Parathyroid adenoma (tissue), 2 donors: Measurements from ENCODE around the gene VOPP1.

Experiments
- H2AFZ ChIP-seq: fragments of 300-600 bp; sonication (generic); one replicate; pipeline ENCODE4 v1.7.0; 2017; ENCODE audit warnings: antibody characterized with exemption, mild to moderate bottlenecking
- H3K27ac ChIP-seq: fragments of 300-600 bp; sonication (generic); one replicate; pipeline ENCODE4 v1.7.0; 2017
- H3K27me3 ChIP-seq: fragments of 300-600 bp; sonication (generic); one replicate; pipeline ENCODE4 v1.7.0; 2017; ENCODE audit warnings: low read length; ENCODE audit not compliant: control insufficient read depth, insufficient read depth
- H3K36me3 ChIP-seq: fragments of 300-600 bp; sonication (generic); one replicate; pipeline ENCODE4 v1.7.0; 2017; ENCODE audit warnings: low read length; ENCODE audit not compliant: control insufficient read depth, insufficient read depth
- H3K4me1 ChIP-seq: fragments of 300-600 bp; sonication (generic); one replicate; pipeline ENCODE4 v1.7.0; 2017; ENCODE audit warnings: control low read depth
- H3K4me2 ChIP-seq: fragments of 300-600 bp; sonication (generic); one replicate; pipeline ENCODE4 v1.7.0; 2017; ENCODE audit warnings: low read length
- H3K4me3 ChIP-seq: fragments of 300-600 bp; sonication (generic); one replicate; pipeline ENCODE4 v1.7.0; 2017; ENCODE audit warnings: low read depth, low read length
- H3K79me2 ChIP-seq: fragments of 300-600 bp; sonication (generic); one replicate; pipeline ENCODE4 v1.7.0; 2017; ENCODE audit warnings: control low read depth
- H3K9ac ChIP-seq: fragments of 300-600 bp; sonication (generic); one replicate; pipeline ENCODE4 v1.7.0; 2017; ENCODE audit warnings: mild to moderate bottlenecking
- H3K9me3 ChIP-seq: fragments of 300-600 bp; sonication (generic); one replicate; pipeline ENCODE4 v1.7.0; 2017; ENCODE audit warnings: low read length; ENCODE audit not compliant: control insufficient read depth
- CTCF ChIP-seq: fragments of 300-600 bp; sonication (generic); IDR thresholded peaks from one replicate; pipeline ENCODE4 v1.7.0; 2017; ENCODE audit warnings: antibody characterized with exemption, mild to moderate bottlenecking
- donor health status: primary hyperparathyroidism.

The VOPP1 gene

GRCh38 chr7:55493408-55493807, 78.9 kb downstream of the VOPP1 start:
- Histone ChIP-seq H3K9ac (no peak overlapping the region), H3K36me3 (no peaks in the 10 kb centered on the region), H3K27ac (no peak overlapping the region), H3K4me2 (no peak overlapping the region), H3K4me1 (no peaks in the 10 kb centered on the region), H3K9me3 (no peaks in the 10 kb centered on the region), H2AFZ (no peak overlapping the region), H3K79me2 (no peaks in the 10 kb centered on the region), H3K27me3 (no peaks in the 10 kb centered on the region), H3K4me3 (no peak overlapping the region)
- no peak for TF ChIP-seq CTCF

GRCh38 chr7:55491346-55491745, 81.0 kb downstream of the VOPP1 start:
- Histone ChIP-seq H3K4me3 (no peak overlapping the region), H3K4me2 (no peak overlapping the region), H3K27ac (no peak overlapping the region), H3K4me1 (no peaks in the 10 kb centered on the region), H3K9ac (no peak overlapping the region), H3K9me3 (no peaks in the 10 kb centered on the region), H2AFZ (no peak overlapping the region), H3K36me3 (no peaks in the 10 kb centered on the region), H3K79me2 (no peaks in the 10 kb centered on the region), H3K27me3 (no peaks in the 10 kb centered on the region)
- no peak for TF ChIP-seq CTCF

GRCh38 chr7:55490099-55490498, 82.2 kb downstream of the VOPP1 start:
- Histone ChIP-seq H3K27ac (no peak overlapping the region), H3K4me1 (no peaks in the 10 kb centered on the region), H3K79me2 (no peaks in the 10 kb centered on the region), H3K27me3 (no peaks in the 10 kb centered on the region), H3K9ac (no peak overlapping the region), H2AFZ (no peak overlapping the region), H3K36me3 (no peaks in the 10 kb centered on the region), H3K4me3 (no peak overlapping the region), H3K9me3 (no peaks in the 10 kb centered on the region), H3K4me2 (no peak overlapping the region)
- no peak for TF ChIP-seq CTCF

- no peak overlapping the region for H3K27ac ChIP-seq
- TF ChIP-seq CTCF: no peak
- no peak overlapping the region for H2AFZ ChIP-seq
- H3K4me2 ChIP-seq: no peak overlapping the region
- no peaks in the 10 kb centered on the region for H3K9me3 ChIP-seq
- H3K4me3 ChIP-seq: no peak overlapping the region
- H3K4me1 ChIP-seq: no peaks in the 10 kb centered on the region
- no peak overlapping the region for H3K9ac ChIP-seq
- no peaks in the 10 kb centered on the region for H3K27me3 ChIP-seq
- no peaks in the 10 kb centered on the region for H3K36me3 ChIP-seq
- H3K79me2 ChIP-seq: no peaks in the 10 kb centered on the region
These were observed 82.8 kb downstream of the VOPP1 start for GRCh38 chr7:55489552-55489951.

GRCh38 chr7:55488804-55489340, 83.4 kb downstream of the VOPP1 start:
- H3K79me2 ChIP-seq: no peaks in the 10 kb centered on the region
- no peak overlapping the region for H3K4me3 ChIP-seq
- no peak for TF ChIP-seq CTCF
- no peaks in the 10 kb centered on the region for H3K4me1 ChIP-seq
- H3K27me3 ChIP-seq: no peaks in the 10 kb centered on the region
- no peaks in the 10 kb centered on the region for H3K36me3 ChIP-seq
- H3K27ac ChIP-seq: no peak overlapping the region
- no peak overlapping the region for H3K9ac ChIP-seq
- H3K4me2 ChIP-seq: no peak overlapping the region
- H2AFZ ChIP-seq: no peak overlapping the region
- H3K9me3 ChIP-seq: no peaks in the 10 kb centered on the region
